H9 (cell line): ENCODE measurements around the gene ERC1. TPM values are rescaled to one million over a fixed set of nuclear protein-coding genes. Genes with fewer than 3 reads are reported as not detected.

Experiments used
- DNase-seq: peaks from one replicate; pipeline ENCODE4 v3.0.0-alpha.2; 2017
- H2AFZ ChIP-seq: one replicate; pipeline ENCODE4 v1.6.1; 2013; ENCODE audit warnings: mild to moderate bottlenecking, low read length, control low read depth, moderate library complexity
- H2AK5ac ChIP-seq: 2 replicates; pipeline ENCODE4 v1.6.1; 2013; ENCODE audit warnings: low read length, control low read depth, mixed read lengths; ENCODE audit not compliant: insufficient read length
- H2BK120ac ChIP-seq: one replicate; pipeline ENCODE4 v1.6.1; 2013; ENCODE audit warnings: low read depth, mild to moderate bottlenecking, low read length, control low read depth, inconsistent platforms; ENCODE audit not compliant: poor library complexity, severe bottlenecking
- H2BK12ac ChIP-seq: 2 replicates; pipeline ENCODE4 v1.6.1; 2013; ENCODE audit warnings: low read length, control low read depth, mixed read lengths, low read depth; ENCODE audit not compliant: insufficient read length
- H2BK15ac ChIP-seq: 2 replicates; pipeline ENCODE4 v1.6.1; 2013; ENCODE audit warnings: low read depth, low read length, control low read depth
- H2BK20ac ChIP-seq: one replicate; pipeline ENCODE4 v1.6.1; 2013; ENCODE audit warnings: low read depth, mild to moderate bottlenecking, low read length, control low read depth, inconsistent platforms; ENCODE audit not compliant: poor library complexity, severe bottlenecking
- H2BK5ac ChIP-seq: 2 replicates; pipeline ENCODE4 v1.6.1; 2013; ENCODE audit warnings: low read length, control low read depth, mixed read lengths; ENCODE audit not compliant: insufficient read length
- H3K14ac ChIP-seq: 2 replicates; pipeline ENCODE4 v1.6.1; 2013; ENCODE audit warnings: low read length, control low read depth; ENCODE audit not compliant: insufficient read depth
- H3K18ac ChIP-seq: 2 replicates; pipeline ENCODE4 v1.6.1; 2013; ENCODE audit warnings: low read depth, mild to moderate bottlenecking, mixed read lengths, low read length, control low read depth; ENCODE audit not compliant: insufficient read length
- H3K23ac ChIP-seq: 2 replicates; pipeline ENCODE4 v1.6.1; 2013; ENCODE audit warnings: low read length, control low read depth, mixed read lengths, low read depth; ENCODE audit not compliant: insufficient read length
- H3K23me2 ChIP-seq: 2 replicates; pipeline ENCODE4 v1.6.1; 2013; ENCODE audit warnings: low read depth, mild to moderate bottlenecking, mixed read lengths, low read length, control low read depth; ENCODE audit not compliant: insufficient read length, poor library complexity, severe bottlenecking
- H3K27ac ChIP-seq: 2 replicates; pipeline ENCODE4 v1.5.1; 2013; ENCODE audit warnings: low read length, control low read depth, mixed read lengths, low read depth; ENCODE audit not compliant: insufficient read length
- H3K27me3 ChIP-seq: 2 replicates; pipeline ENCODE4 v1.6.1; 2013; ENCODE audit warnings: low read length, control low read depth, inconsistent platforms; ENCODE audit not compliant: insufficient read depth
- H3K4ac ChIP-seq: 2 replicates; pipeline ENCODE4 v1.6.1; 2013; ENCODE audit warnings: low read depth, mild to moderate bottlenecking, control low read depth, inconsistent platforms, low read length, moderate library complexity
- H3K4me1 ChIP-seq: 2 replicates; pipeline ENCODE4 v1.6.1; 2013; ENCODE audit warnings: low read length, control low read depth, inconsistent platforms; ENCODE audit not compliant: insufficient read depth
- H3K4me2 ChIP-seq: 2 replicates; pipeline ENCODE4 v1.6.1; 2013; ENCODE audit warnings: low read length, control low read depth, mixed read lengths; ENCODE audit not compliant: insufficient read length, insufficient read depth
- H3K56ac ChIP-seq: 2 replicates; pipeline ENCODE4 v1.6.1; 2013; ENCODE audit warnings: low read depth, mild to moderate bottlenecking, mixed read lengths, low read length, control low read depth; ENCODE audit not compliant: insufficient read length
- H3K79me1 ChIP-seq: 2 replicates; pipeline ENCODE4 v1.6.1; 2013; ENCODE audit warnings: low read depth, mild to moderate bottlenecking, moderate library complexity, low read length, control low read depth, inconsistent platforms; ENCODE audit not compliant: insufficient read depth, poor library complexity, severe bottlenecking
- H3K79me2 ChIP-seq: 2 replicates; pipeline ENCODE4 v1.6.1; 2013; ENCODE audit warnings: low read length, control low read depth, inconsistent platforms; ENCODE audit not compliant: insufficient read depth
- H3K9ac ChIP-seq: 2 replicates; pipeline ENCODE4 v1.6.1; 2013; ENCODE audit warnings: low read length, control low read depth, mixed read lengths; ENCODE audit not compliant: insufficient read length; ENCODE audit errors: extremely low read depth
- H3K9me3 ChIP-seq: one replicate; pipeline ENCODE4 v1.6.1; 2013; ENCODE audit warnings: low read depth, low read length, inconsistent platforms; ENCODE audit not compliant: control insufficient read depth
- H3T11ph ChIP-seq: one replicate; pipeline ENCODE4 v1.6.1; 2013; ENCODE audit warnings: mild to moderate bottlenecking, low read length, control low read depth, inconsistent platforms
- H4K20me1 ChIP-seq: one replicate; pipeline ENCODE4 v1.6.1; 2013; ENCODE audit not compliant: control insufficient read depth, insufficient read length, insufficient read depth
- H4K5ac ChIP-seq: 2 replicates; pipeline ENCODE4 v1.6.1; 2013; ENCODE audit warnings: low read depth, mild to moderate bottlenecking, mixed read lengths, low read length, control low read depth; ENCODE audit not compliant: insufficient read length
- H4K8ac ChIP-seq: replicated peaks from 2 replicates; pipeline ENCODE4 v1.6.1; 2013; ENCODE audit warnings: low read length, control low read depth, mixed read lengths, low read depth; ENCODE audit not compliant: insufficient read length
- H4K91ac ChIP-seq: 2 replicates; pipeline ENCODE4 v1.6.1; 2013; ENCODE audit warnings: low read depth, mild to moderate bottlenecking, moderate library complexity, mixed read lengths, low read length, control low read depth; ENCODE audit not compliant: insufficient read length
- H3K27ac Mint-ChIP-seq, 3 experiments: 2 replicates in 2 of 3; 3 replicates in 1 of 3; pipeline ENCODE4 v1.8.0; 2020 to 2021; ENCODE audit warnings: mixed read lengths in 3 of 3, mild to moderate bottlenecking in 1 of 3, moderate library complexity in 1 of 3
- H3K27me3 Mint-ChIP-seq: 2 replicates; pipeline ENCODE4 v1.8.0; 2021; ENCODE audit warnings: low read depth, mild to moderate bottlenecking, moderate library complexity, mixed read lengths
- H3K36me3 Mint-ChIP-seq, 3 experiments: 2 replicates in 2 of 3; 3 replicates in 1 of 3; pipeline ENCODE4 v1.8.0; 2020 to 2021; ENCODE audit warnings: low read depth in 3 of 3, mixed read lengths in 3 of 3; ENCODE audit not compliant: insufficient read depth in 1 of 3
- H3K4me1 Mint-ChIP-seq, 2 experiments: 2 replicates each; pipeline ENCODE4 v1.8.0; 2020; ENCODE audit warnings: mixed read lengths in 2 of 2
- H3K4me3 Mint-ChIP-seq, 2 experiments: 2 replicates in 1 of 2; 3 replicates in 1 of 2; pipeline ENCODE4 v1.8.0; 2020 to 2021; ENCODE audit warnings: mild to moderate bottlenecking in 2 of 2, mixed read lengths in 2 of 2, moderate library complexity in 1 of 2
- H3K9me3 Mint-ChIP-seq, 2 experiments: 2 replicates in 1 of 2; 3 replicates in 1 of 2; pipeline ENCODE4 v1.8.0; 2020; ENCODE audit warnings: mild to moderate bottlenecking in 2 of 2, mixed read lengths in 2 of 2, moderate library complexity in 1 of 2
- CTCF ChIP-seq: fragments of 200-600 bp; sonication (generic); conservative IDR thresholded peaks from 3 replicates; pipeline ENCODE4 v1.8.0; 2021; ENCODE audit warnings: antibody characterized with exemption, mild to moderate bottlenecking
- WGBS: extraction: QIAGEN DNeasy Blood & Tissue Kit; methylation state at CpG from one replicate; pipeline ENCODE4 v1.1.7; 2013; ENCODE audit warnings: missing lambda C conversion rate, low lambda C conversion rate, mixed read lengths; ENCODE audit not compliant: insufficient read length; ENCODE audit errors: extremely low coverage; 5-methylcytosine and 5-hydroxymethylcytosine counted together
- total RNA-seq: library from RNA; stranded (reverse); gene quantifications from 2 replicates; pipeline ENCODE4 v1.2.1, GENCODE V29; 2021

ERC1 gene
- total RNA-seq, 1 experiment from 2014 or later: 51.2 TPM

- Mint-ChIP-seq H3K4me1 (no peaks in the 10 kb centered on the region), H3K9me3 (peaks cover 2 to 4% of the 10 kb centered on the region in 2 experiments; a peak in 3 of 5 replicates), H3K27ac (no peak overlapping the region), H3K4me3 (no peak overlapping the region), H3K27me3 (no peaks in the 10 kb centered on the region; the same call in none of the 2 replicates), H3K36me3 (peaks cover 4 to 12% (median 7%) of the 10 kb centered on the region in 3 experiments; a peak in 4 of 7 replicates)
- no peaks in the 10 kb centered on the region for H3K27me3 ChIP-seq
- no peak overlapping the region for H4K8ac ChIP-seq
- H3K56ac ChIP-seq: no peak overlapping the region
- no peak overlapping the region for H2BK120ac ChIP-seq
- no peak overlapping the region for H3K9ac ChIP-seq
- no peak overlapping the region for H4K91ac ChIP-seq
- H3T11ph ChIP-seq: no peak overlapping the region
- H2BK20ac ChIP-seq: no peak overlapping the region
- H2AFZ ChIP-seq: no peak overlapping the region
- no peak overlapping the region for H3K27ac ChIP-seq
- H3K79me2 ChIP-seq: no peaks in the 10 kb centered on the region
- H2BK5ac ChIP-seq: no peak overlapping the region
- peak; percentile 12 for DNase-seq
- H4K20me1 ChIP-seq: no peaks in the 10 kb centered on the region
- H3K4me1 ChIP-seq: no peaks in the 10 kb centered on the region
- no peak overlapping the region for H3K18ac ChIP-seq
- no peak overlapping the region for H4K5ac ChIP-seq
- no peak overlapping the region for H2BK12ac ChIP-seq
- WGBS: no CpG with 5 or more reads among the region's 4 CpGs
- no peak overlapping the region for H3K14ac ChIP-seq
- H3K23me2 ChIP-seq: no peaks in the 10 kb centered on the region
- no peak overlapping the region for H2AK5ac ChIP-seq
- no peaks in the 10 kb centered on the region for H3K79me1 ChIP-seq
- no peak overlapping the region for H3K4me2 ChIP-seq
- TF ChIP-seq CTCF: no peak
- no peak overlapping the region for H3K4ac ChIP-seq
- H2BK15ac ChIP-seq: no peak overlapping the region
- no peaks in the 10 kb centered on the region for H3K9me3 ChIP-seq
- H3K23ac ChIP-seq: no peak overlapping the region
Observed at GRCh38 chr12:1497161-1497560, 506.1 kb downstream of the ERC1 start.
